Ectodermal cell (in vitro differentiated cells): Measurements from ENCODE around the gene IGSF8.

Experiments used
- H3K27ac ChIP-seq: 2 replicates; pipeline ENCODE4 v1.7.0; 2013; ENCODE audit warnings: mild to moderate bottlenecking, low read depth, low read length; ENCODE audit not compliant: insufficient read depth, poor library complexity, severe bottlenecking
- H3K27me3 ChIP-seq: 2 replicates; pipeline ENCODE4 v1.7.0; 2013; ENCODE audit warnings: mild to moderate bottlenecking, low read length; ENCODE audit not compliant: insufficient read depth, control insufficient read depth, poor library complexity, severe bottlenecking
- H3K36me3 ChIP-seq: one replicate; pipeline ENCODE4 v1.7.0; 2013; ENCODE audit warnings: low read length; ENCODE audit not compliant: control insufficient read depth, insufficient read depth
- H3K4me1 ChIP-seq: one replicate; pipeline ENCODE4 v1.7.0; 2013; ENCODE audit warnings: low read length; ENCODE audit not compliant: control insufficient read depth, insufficient read depth
- H3K4me3 ChIP-seq: 2 replicates; pipeline ENCODE4 v1.7.0; 2013; ENCODE audit warnings: low read depth, low read length, control low read depth; ENCODE audit not compliant: insufficient read depth
- H3K9me3 ChIP-seq: 2 replicates; pipeline ENCODE4 v1.7.0; 2013; ENCODE audit warnings: mild to moderate bottlenecking, low read length, moderate library complexity; ENCODE audit not compliant: control insufficient read depth
- WGBS, 2 experiments: methylation state at CpG; one replicate each; pipeline ENCODE4 v1.1.7; 2013; ENCODE audit warnings: missing lambda C conversion rate in 2 of 2; 5-methylcytosine and 5-hydroxymethylcytosine counted together

IGSF8 gene

DNA sequence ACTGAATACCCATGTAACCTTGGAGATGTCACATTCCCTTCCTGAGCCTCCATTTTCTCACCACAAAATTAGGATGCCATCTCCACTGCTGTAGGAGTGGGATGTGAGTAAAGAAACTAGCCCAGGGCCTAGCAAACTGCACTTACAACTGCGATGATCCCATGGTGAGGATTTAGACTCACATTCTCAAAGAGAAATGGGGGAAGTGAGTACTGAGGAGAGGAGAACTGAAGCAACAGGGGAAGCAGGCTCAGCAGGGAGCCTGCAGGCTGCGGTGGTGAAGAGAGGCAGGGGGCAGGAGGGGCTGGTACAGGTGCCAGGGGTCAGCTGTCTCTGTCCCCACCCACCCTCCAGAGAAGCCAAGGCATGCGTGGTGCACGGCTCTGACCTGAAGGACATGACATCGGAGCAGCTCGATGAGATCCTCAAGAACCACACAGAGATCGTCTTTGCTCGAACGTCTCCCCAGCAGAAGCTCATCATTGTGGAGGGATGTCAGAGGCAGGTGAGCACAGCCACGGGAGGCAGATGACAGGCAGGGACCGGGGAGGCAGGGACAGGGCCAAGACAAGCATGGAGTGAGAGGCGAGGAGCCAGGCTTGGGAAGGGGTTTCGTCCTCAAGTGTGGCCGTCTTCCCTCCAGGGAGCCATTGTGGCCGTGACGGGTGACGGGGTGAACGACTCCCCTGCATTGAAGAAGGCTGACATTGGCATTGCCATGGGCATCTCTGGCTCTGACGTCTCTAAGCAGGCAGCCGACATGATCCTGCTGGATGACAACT lies 36.6 kb upstream of the IGSF8 start:
- Histone ChIP-seq H3K36me3 (peaks cover 78% of the 10 kb centered on the region), H3K9me3 (no peaks in the 10 kb centered on the region), H3K27me3 (no peaks in the 10 kb centered on the region), H3K27ac (no peak overlapping the region), H3K4me3 (no peak overlapping the region), H3K4me1 (no peaks in the 10 kb centered on the region)
- WGBS, 2 experiments: 93% methylated on average over 20 of the region's 20 CpGs

DNA sequence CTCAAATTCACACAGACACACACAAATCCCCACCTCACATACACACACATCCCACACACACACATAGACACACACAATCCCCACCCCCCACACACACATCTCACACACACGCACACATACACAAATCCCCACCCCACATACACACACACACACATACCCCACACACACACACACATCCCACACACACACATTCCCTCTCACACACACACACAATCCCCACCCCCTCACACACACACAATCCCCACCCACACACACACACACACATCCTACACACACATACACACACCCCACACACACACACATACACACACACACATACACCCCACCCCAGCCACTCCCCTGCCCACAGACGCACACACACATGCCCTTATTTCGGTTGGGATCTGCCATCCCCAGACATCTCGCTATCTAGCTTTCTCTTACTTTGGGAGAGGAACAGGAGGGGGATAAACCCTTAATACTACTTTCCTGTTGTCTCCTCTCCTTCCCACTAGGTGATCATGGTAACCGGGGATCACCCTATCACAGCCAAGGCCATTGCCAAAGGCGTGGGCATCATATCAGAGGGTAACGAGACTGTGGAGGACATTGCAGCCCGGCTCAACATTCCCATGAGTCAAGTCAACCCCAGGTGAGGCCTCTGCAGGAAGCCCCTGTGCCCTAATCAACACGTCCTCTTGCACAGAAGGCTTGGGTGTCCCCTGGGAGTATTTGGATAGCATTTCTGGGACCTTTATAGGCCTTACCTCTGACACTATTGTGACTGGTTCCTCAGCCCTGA lies 35.8 kb upstream of the IGSF8 start:
- Histone ChIP-seq H3K9me3 (no peaks in the 10 kb centered on the region), H3K4me1 (no peaks in the 10 kb centered on the region), H3K27me3 (no peaks in the 10 kb centered on the region), H3K27ac (no peak overlapping the region), H3K36me3 (peaks cover 80% of the 10 kb centered on the region), H3K4me3 (no peak overlapping the region)
- 91 to 94% methylated on average over 9 of the region's 9 CpGs for WGBS, 2 experiments

DNA sequence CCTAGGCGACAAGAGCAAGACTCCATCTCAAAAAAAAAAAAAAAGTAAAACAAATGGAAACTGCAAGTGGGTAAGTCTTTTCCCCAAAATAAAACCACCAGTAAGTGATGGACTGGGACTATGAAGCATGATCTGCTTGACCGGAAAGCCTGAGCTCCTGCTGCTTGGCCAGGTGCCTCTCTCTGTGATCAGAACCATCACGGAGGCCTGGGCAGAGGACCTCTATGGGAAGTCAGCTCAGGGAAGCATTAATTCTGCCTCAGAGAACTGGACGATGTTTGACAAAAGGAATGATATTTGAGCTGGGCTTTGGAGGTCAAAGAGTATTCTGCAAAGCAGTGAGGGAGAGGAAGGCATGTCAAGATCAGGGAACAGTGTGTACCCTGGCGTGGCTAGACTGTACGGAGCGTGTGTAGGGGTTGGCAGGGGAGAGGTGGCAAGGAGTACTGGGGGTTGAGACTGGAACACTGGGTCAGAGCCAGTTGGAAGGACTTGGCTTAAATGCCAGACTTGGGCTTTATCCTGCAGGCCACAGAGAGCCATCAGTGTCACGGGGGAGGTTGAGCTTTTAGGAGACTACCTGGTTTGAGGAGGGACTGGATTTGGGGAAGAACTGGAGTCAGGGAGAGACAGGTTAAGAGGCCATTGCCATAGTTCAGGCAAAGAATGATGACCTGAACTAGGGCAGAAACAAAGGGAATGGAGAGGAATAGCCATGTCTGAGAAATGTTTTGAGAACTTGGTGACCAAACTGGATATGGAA lies 33.6 kb upstream of the IGSF8 start:
- Histone ChIP-seq H3K27ac (no peak overlapping the region), H3K36me3 (peaks cover 83% of the 10 kb centered on the region), H3K27me3 (no peaks in the 10 kb centered on the region), H3K4me1 (no peaks in the 10 kb centered on the region), H3K4me3 (no peak overlapping the region), H3K9me3 (no peaks in the 10 kb centered on the region)
- 95% methylated on average over 8 of the region's 8 CpGs for WGBS, 2 experiments

DNA sequence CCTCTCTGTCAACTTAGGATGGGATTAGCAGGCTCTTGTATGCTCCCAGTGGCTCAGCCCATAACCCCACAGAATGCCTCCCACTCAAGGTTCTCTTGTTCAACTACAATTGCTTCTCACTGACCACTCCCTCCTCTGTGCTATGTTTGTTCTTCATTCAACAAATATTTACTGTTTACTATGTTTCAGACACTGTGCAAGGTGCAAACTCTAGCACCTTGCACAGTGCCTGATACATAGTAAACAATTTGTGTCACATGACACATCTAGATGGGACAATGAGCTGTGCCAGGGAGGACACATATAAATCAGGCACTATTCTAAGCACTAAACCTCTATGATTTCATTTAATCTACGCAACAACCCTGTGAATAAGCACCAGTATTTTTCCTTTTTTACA lies 32.5 kb upstream of the IGSF8 start:
- WGBS, 2 experiments: 95 to 100% methylated on average over 1 of the region's 1 CpG
- H3K36me3 ChIP-seq: peaks cover 83% of the 10 kb centered on the region
- no peaks in the 10 kb centered on the region for H3K9me3 ChIP-seq
- no peak overlapping the region for H3K27ac ChIP-seq
- no peak overlapping the region for H3K4me3 ChIP-seq
- H3K27me3 ChIP-seq: no peaks in the 10 kb centered on the region
- no peaks in the 10 kb centered on the region for H3K4me1 ChIP-seq

DNA sequence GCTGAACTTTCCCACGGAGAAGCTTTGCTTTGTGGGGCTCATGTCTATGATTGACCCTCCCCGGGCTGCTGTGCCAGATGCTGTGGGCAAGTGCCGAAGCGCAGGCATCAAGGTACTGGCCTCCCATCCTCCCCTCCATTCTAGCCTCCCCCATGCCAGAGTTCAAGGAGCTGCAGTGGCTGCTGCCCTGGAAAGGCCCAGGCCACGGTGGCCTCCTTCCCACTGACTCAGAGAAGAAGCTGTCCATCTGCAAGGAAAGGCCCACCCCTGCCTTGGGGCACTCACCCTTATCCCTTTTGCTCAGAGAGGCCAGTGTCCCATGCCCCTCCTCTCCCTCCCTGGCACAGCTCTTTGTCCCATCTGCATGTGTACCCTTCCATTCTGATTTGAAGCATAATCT lies 32.1 kb upstream of the IGSF8 start:
- 93 to 95% methylated on average over 5 of the region's 5 CpGs for WGBS, 2 experiments

DNA sequence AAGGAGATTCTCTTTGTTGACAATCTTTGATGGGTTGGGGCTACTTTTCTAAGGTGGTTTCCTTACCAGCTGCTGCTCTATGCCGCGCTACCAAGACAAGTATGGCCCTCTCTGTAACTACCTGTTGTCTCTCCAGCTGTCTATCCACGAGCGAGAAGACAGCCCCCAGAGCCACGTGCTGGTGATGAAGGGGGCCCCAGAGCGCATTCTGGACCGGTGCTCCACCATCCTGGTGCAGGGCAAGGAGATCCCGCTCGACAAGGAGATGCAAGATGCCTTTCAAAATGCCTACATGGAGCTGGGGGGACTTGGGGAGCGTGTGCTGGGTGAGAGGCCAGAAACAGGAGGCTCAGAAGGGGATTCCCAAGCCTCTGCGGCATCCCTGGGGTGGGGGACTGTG lies 31.5 kb upstream of the IGSF8 start:
- H3K9me3 ChIP-seq: no peaks in the 10 kb centered on the region
- H3K27me3 ChIP-seq: no peaks in the 10 kb centered on the region
- H3K4me1 ChIP-seq: no peaks in the 10 kb centered on the region
- no peak overlapping the region for H3K4me3 ChIP-seq
- WGBS, 2 experiments: 96 to 97% methylated on average over 11 of the region's 11 CpGs
- peaks cover 85% of the 10 kb centered on the region for H3K36me3 ChIP-seq
- no peak overlapping the region for H3K27ac ChIP-seq

More for the DNA sequence above, 32.1 kb upstream of the IGSF8 start:
- Histone ChIP-seq H3K9me3 (no peaks in the 10 kb centered on the region), H3K36me3 (peaks cover 83% of the 10 kb centered on the region), H3K27ac (no peak overlapping the region), H3K4me1 (no peaks in the 10 kb centered on the region), H3K27me3 (no peaks in the 10 kb centered on the region), H3K4me3 (no peak overlapping the region)

DNA sequence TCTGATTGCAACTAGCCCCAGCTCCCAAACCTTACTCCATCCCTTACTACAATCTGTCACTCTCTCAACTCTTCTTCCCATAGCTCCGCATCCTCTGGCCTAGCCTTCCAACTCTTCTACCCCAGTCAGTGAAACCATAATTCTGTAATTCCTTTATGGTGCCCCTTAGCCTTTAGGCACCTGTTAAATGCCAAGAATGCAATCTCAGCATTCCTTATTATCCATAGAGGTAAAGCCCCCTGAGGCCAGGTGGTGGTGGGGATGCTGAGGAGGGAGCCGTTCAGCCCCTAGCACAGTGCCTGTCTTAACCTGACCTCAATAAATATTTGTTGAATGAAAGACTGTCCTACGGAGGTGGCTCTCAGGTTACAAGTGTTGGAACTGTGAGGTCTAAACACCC lies 31.1 kb upstream of the IGSF8 start:
- Histone ChIP-seq H3K27ac (no peak overlapping the region), H3K4me1 (no peaks in the 10 kb centered on the region)
- 82 to 98% methylated on average over 2 to 3 of the region's 3 CpGs for WGBS, 2 experiments

DNA sequence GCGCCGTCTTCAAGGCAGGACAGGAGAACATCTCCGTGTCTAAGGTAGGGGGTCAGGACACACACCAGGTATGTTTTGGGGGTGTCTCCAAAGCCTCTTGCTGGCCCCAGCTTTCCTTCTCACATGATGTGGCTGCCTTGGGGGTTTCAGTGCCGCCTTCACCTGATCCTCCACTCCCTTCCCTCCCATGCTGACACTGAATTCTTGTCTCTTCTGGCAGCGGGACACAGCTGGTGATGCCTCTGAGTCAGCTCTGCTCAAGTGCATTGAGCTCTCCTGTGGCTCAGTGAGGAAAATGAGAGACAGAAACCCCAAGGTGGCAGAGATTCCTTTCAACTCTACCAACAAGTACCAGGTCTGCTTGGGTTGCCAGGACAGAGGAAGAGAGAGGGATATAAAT lies 30.6 kb upstream of the IGSF8 start:
- Histone ChIP-seq H3K36me3 (peaks cover 86% of the 10 kb centered on the region), H3K9me3 (no peaks in the 10 kb centered on the region), H3K27ac (no peak overlapping the region), H3K4me3 (no peak overlapping the region), H3K27me3 (no peaks in the 10 kb centered on the region), H3K4me1 (no peaks in the 10 kb centered on the region)
- 93 to 97% methylated on average over 5 of the region's 5 CpGs for WGBS, 2 experiments

More for the DNA sequence above, 31.1 kb upstream of the IGSF8 start:
- H3K4me3 ChIP-seq: no peak overlapping the region
- H3K36me3 ChIP-seq: peaks cover 85% of the 10 kb centered on the region
- no peaks in the 10 kb centered on the region for H3K27me3 ChIP-seq
- H3K9me3 ChIP-seq: no peaks in the 10 kb centered on the region

DNA sequence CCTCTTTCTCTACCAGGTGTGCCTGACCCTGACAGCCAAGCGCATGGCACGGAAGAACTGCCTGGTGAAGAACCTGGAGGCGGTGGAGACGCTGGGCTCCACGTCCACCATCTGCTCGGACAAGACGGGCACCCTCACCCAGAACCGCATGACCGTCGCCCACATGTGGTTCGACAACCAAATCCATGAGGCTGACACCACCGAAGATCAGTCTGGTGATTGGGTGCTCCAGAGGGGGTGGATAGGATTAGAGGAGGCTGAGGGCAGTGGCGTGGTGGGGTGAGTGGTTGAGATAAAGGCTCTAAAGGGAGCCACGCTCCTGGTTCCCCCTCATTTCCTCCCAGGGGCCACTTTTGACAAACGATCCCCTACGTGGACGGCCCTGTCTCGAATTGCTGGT lies 30.2 kb upstream of the IGSF8 start:
- Histone ChIP-seq H3K27me3 (no peaks in the 10 kb centered on the region), H3K9me3 (no peaks in the 10 kb centered on the region), H3K27ac (no peak overlapping the region), H3K4me3 (no peak overlapping the region), H3K4me1 (no peaks in the 10 kb centered on the region), H3K36me3 (peaks cover 86% of the 10 kb centered on the region)
- WGBS, 2 experiments: 94 to 95% methylated on average over 18 of the region's 18 CpGs
